Measurements from ENCODE around the gene ACTR3C.

The ACTR3C gene

DNA sequence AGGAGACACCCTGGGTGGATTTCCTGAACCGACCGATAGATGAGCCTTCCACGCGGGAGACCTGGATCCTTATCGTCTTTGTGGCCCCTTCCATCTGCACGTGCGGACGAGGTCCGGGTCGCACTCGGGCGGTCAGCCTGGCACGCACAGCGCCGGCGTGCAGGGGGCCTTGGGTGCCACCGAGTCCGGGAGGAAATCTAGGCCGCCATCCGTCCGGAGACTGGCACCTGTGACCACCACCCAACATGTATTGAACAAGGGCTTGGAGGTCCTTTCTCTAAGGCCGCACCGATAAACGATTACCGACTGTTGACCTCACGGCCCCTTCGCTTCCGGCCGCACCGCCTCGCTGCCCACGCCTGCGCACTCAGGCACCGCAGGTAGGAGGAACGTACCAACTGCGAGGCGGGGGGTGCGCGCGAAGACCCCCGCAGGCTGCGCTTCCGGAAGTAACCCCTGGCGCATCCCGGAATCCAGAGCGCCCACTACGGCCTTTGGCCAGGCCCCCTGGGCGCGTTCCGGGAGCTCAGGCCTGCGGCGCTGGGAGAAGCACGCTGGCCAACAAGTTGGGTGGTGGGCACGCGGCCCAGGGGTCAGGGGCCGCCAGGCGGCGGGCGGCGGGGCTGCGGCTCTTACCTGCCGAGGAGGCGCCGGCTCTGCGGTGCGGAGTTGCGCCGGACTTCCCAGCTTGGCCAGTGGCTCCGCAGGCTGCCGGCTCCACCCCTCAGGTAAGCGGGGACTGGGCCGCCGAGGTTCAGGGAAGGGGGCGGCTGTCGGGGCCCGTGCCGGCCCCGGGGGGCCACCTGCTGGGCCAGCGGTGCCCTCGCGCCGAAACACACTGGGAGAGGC lies at the start of gene ACTR3C, which contains the start of gene LRRC61:
ACTR3C (minus strand) TSS at position 713 of the 849 bp plus-strand sequence. CDS start 28,249 bp downstream, outside the sequence.
LRRC61 (plus strand) TSS at position 523 of the 849 bp plus-strand sequence. CDS start 13,507 bp downstream, outside the sequence.
- H3K4me3 Mint-ChIP-seq = no peak within 1 kb of the TSS
- H3K4me1 Mint-ChIP-seq = peaks cover 24% of the 10 kb centered on the region
- peaks cover 10% of the 10 kb centered on the region for H3K27me3 Mint-ChIP-seq (ENCODE audit: low read depth)
- H3K27ac Mint-ChIP-seq = no peak within 1 kb of the TSS
- TF ChIP-seq, protein P1, sequence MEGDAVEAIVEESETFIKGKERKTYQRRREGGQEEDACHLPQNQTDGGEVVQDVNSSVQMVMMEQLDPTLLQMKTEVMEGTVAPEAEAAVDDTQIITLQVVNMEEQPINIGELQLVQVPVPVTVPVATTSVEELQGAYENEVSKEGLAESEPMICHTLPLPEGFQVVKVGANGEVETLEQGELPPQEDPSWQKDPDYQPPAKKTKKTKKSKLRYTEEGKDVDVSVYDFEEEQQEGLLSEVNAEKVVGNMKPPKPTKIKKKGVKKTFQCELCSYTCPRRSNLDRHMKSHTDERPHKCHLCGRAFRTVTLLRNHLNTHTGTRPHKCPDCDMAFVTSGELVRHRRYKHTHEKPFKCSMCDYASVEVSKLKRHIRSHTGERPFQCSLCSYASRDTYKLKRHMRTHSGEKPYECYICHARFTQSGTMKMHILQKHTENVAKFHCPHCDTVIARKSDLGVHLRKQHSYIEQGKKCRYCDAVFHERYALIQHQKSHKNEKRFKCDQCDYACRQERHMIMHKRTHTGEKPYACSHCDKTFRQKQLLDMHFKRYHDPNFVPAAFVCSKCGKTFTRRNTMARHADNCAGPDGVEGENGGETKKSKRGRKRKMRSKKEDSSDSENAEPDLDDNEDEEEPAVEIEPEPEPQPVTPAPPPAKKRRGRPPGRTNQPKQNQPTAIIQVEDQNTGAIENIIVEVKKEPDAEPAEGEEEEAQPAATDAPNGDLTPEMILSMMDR (IDR thresholded peaks at IDR 0.05; ENCODE audit: unreplicated experiment in 3 of 3) = no peak
- H3K9me3 Mint-ChIP-seq = no peaks in the 10 kb centered on the region
- no peaks in the 10 kb centered on the region for H3K36me3 Mint-ChIP-seq (ENCODE audit: low read depth)

DNA sequence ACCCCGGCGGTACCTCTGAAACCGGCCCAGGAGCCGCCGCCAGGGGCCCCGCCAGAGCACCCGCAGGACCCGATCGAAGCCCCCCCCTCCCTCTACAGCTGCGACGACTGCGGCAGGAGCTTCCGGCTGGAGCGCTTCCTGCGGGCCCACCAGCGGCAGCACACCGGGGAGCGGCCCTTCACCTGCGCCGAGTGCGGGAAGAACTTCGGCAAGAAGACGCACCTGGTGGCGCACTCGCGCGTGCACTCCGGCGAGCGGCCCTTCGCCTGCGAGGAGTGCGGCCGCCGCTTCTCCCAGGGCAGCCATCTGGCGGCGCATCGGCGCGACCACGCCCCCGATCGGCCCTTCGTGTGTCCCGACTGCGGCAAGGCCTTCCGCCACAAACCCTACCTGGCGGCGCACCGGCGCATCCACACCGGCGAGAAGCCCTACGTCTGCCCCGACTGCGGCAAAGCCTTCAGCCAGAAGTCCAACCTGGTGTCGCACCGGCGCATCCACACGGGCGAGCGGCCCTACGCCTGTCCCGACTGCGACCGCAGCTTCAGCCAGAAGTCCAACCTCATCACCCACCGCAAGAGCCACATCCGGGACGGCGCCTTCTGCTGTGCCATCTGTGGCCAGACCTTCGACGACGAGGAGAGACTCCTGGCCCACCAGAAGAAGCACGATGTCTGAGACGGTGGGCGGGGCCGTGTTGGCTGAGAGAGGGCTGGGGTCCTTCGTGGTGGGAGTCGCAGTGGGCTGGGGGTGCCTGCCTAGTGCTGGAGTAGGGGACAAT lies 49.1 kb upstream of the ACTR3C start:
- peak overlapping the region in 1 of 3 experiments; percentile 51 for H3K4me3 Mint-ChIP-seq
- H3K36me3 Mint-ChIP-seq (ENCODE audit: low read depth) = peaks cover 35% of the 10 kb centered on the region
- no peaks in the 10 kb centered on the region for H3K27me3 Mint-ChIP-seq (ENCODE audit: low read depth)
- no peaks in the 10 kb centered on the region for H3K9me3 Mint-ChIP-seq
- H3K27ac Mint-ChIP-seq = no peak overlapping the region
- peaks cover 66% of the 10 kb centered on the region for H3K4me1 Mint-ChIP-seq
- TF ChIP-seq, protein P1 (IDR thresholded peaks at IDR 0.05; ENCODE audit: unreplicated experiment in 3 of 3) = no peak

DNA sequence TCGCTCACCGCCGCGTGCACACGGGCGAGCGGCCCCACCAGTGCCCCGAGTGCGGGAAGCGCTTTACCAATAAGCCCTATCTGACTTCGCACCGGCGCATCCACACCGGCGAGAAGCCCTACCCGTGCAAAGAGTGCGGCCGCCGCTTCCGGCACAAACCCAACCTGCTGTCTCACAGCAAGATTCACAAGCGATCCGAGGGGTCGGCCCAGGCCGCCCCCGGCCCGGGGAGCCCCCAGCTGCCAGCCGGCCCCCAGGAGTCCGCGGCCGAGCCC lies 48.6 kb upstream of the ACTR3C start:
- Mint-ChIP-seq H3K9me3 (no peaks in the 10 kb centered on the region), H3K4me3 (no peak overlapping the region), H3K27me3 (ENCODE audit: low read depth) (no peaks in the 10 kb centered on the region), H3K4me1 (peaks cover 65% of the 10 kb centered on the region), H3K27ac (no peak overlapping the region), H3K36me3 (ENCODE audit: low read depth) (peaks cover 35% of the 10 kb centered on the region)
- TF ChIP-seq, protein P1 (IDR thresholded peaks at IDR 0.05; ENCODE audit: unreplicated experiment in 3 of 3) = no peak

DNA sequence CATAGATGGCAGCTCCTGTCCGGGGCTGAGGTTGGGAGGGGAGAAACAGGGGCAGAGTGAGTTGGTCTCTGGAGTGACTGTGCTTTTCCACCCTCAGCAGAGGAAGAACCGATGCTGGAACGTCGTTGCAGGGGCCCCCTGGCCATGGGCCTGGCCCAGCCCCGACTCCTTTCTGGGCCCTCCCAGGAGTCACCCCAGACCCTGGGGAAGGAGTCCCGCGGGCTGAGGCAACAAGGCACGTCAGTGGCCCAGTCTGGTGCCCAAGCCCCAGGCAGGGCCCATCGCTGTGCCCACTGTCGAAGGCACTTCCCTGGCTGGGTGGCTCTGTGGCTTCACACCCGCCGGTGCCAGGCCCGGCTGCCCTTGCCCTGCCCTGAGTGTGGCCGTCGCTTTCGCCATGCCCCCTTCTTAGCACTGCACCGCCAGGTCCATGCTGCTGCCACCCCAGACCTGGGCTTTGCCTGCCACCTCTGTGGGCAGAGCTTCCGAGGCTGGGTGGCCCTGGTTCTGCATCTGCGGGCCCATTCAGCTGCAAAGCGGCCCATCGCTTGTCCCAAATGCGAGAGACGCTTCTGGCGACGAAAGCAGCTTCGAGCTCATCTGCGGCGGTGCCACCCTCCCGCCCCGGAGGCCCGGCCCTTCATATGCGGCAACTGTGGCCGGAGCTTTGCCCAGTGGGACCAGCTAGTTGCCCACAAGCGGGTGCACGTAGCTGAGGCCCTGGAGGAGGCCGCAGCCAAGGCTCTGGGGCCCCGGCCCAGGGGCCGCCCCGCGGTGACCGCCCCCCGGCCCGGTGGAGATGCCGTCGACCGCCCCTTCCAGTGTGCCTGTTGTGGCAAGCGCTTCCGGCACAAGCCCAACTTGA lies 48.0 kb upstream of the ACTR3C start:
- TF ChIP-seq, protein P1 (IDR thresholded peaks at IDR 0.05; ENCODE audit: unreplicated experiment in 3 of 3) = no peak
- peak overlapping the region in 1 of 3 experiments; percentile 99 for H3K4me3 Mint-ChIP-seq
- no peaks in the 10 kb centered on the region for H3K9me3 Mint-ChIP-seq
- H3K27ac Mint-ChIP-seq = peak overlapping the region; percentile 96 to 99 (median 99)
- H3K36me3 Mint-ChIP-seq (ENCODE audit: low read depth) = peaks cover 35% of the 10 kb centered on the region
- no peaks in the 10 kb centered on the region for H3K27me3 Mint-ChIP-seq (ENCODE audit: low read depth)
- peaks cover 60% of the 10 kb centered on the region for H3K4me1 Mint-ChIP-seq

GRCh38 chr7:150370612-150371071 lies 47.3 kb upstream of the ACTR3C start:
- H3K4me1 Mint-ChIP-seq = peaks cover 60% of the 10 kb centered on the region
- peak overlapping the region; percentile 96 to 99 (median 99) for H3K27ac Mint-ChIP-seq
- H3K4me3 Mint-ChIP-seq = peak overlapping the region; percentile 97 to 99 (median 99)
- H3K27me3 Mint-ChIP-seq (ENCODE audit: low read depth) = no peaks in the 10 kb centered on the region
- no peaks in the 10 kb centered on the region for H3K9me3 Mint-ChIP-seq
- TF ChIP-seq, protein P1 (IDR thresholded peaks at IDR 0.05; ENCODE audit: unreplicated experiment in 3 of 3) = no peak
- H3K36me3 Mint-ChIP-seq (ENCODE audit: low read depth) = peaks cover 29% of the 10 kb centered on the region
